GM10266 (cell line): ENCODE data around the gene SPATA18.

Experiments
- DNase-seq: peaks from one replicate; pipeline ENCODE4 v3.0.0; 2012; ENCODE audit errors: extremely low spot score
- CTCF ChIP-seq: IDR thresholded peaks from 2 replicates; pipeline ENCODE4 v1.5.1; 2012; ENCODE audit warnings: mild to moderate bottlenecking, low read depth; ENCODE audit not compliant: control insufficient read depth, insufficient read depth; ENCODE audit errors: missing control alignments

The SPATA18 gene

GRCh38 chr4:52051213-52051614, at the start of gene SPATA18:
Gene SPATA18, plus strand, starts transcription at chr4:52051304. Its CDS starts 401 bp downstream, at chr4:52051705.
- DNase-seq = peak; percentile 34
- TF ChIP-seq CTCF = no peak

- DNase-seq = no peak
- no peak for TF ChIP-seq CTCF
These were observed 49.5 kb upstream of the SPATA18 start for GRCh38 chr4:52001616-52002015.

- TF ChIP-seq CTCF = no peak
- no peak for DNase-seq
These were observed 46.7 kb upstream of the SPATA18 start for GRCh38 chr4:52004414-52004813.

- TF ChIP-seq CTCF = no peak
- DNase-seq = no peak
These were observed 45.4 kb upstream of the SPATA18 start for GRCh38 chr4:52005604-52006273.

- no peak for TF ChIP-seq CTCF
These were observed 44.2 kb upstream of the SPATA18 start for GRCh38 chr4:52006887-52007286.

GRCh38 chr4:52010986-52011385, 40.1 kb upstream of the SPATA18 start:
- no peak for DNase-seq
- no peak for TF ChIP-seq CTCF

More at GRCh38 chr4:52006887-52007286, 44.2 kb upstream of the SPATA18 start:
- DNase-seq = no peak

GRCh38 chr4:52012651-52013050, 38.5 kb upstream of the SPATA18 start:
- DNase-seq = no peak

More at GRCh38 chr4:52012651-52013050, 38.5 kb upstream of the SPATA18 start:
- no peak for TF ChIP-seq CTCF
